AG10803 (cell line): ENCODE measurements around the gene WFDC8.

Experiments used
- DNase-seq: peaks from one replicate; pipeline ENCODE4 v3.0.0; 2010; ENCODE audit warnings: low read depth
- H3K4me3 ChIP-seq: 2 replicates; pipeline ENCODE4 v1.5.1; 2011; ENCODE audit warnings: mild to moderate bottlenecking, low read length, control low read depth
- TF ChIP-seq, protein P1 (sequence below): conservative IDR thresholded peaks from 2 replicates; pipeline ENCODE4 v1.5.1; 2011; ENCODE audit warnings: mild to moderate bottlenecking, low read length, control low read depth, inconsistent platforms

Gene WFDC8

DNA sequence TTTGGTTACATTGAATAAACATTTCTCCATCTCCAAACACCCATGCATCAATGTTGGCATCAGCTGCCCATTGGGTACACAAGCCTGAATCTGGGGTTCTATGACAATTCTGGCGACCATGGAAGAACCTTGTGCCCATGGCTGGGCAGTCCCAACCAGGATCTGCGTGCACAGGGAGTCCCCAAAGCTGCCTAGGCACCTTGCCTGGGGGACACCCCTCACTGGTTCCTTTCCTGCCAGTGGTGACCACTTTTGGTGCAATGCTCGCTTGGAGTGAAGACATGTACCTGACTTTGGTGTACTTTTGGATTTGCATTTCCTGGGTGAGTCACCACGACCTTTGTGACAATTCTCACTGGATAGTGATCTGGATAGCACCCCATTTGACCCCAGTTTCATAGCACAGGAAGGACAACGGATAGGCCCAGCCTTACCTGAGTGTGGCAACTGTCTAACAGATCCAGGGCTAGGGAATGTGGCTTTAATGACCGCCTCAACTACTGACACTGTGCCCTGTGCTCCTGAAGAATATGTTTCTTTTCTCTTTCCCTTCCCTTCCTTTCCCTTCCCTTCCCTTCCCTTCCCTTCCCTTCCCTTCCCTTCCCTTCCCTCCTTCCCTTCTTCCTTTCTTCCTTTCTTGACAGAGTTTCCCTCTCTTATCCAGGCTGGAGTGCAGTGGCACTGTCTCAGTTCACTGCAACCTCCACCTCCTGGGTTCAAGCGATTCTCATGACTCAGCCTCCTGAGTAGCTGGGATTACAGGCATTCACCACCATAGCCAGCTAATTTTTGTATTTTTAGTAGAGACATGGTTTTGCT lies 70.8 kb downstream of the WFDC8 start:
- no peak for DNase-seq
- no peak overlapping the region for H3K4me3 ChIP-seq
- TF ChIP-seq, protein P1, sequence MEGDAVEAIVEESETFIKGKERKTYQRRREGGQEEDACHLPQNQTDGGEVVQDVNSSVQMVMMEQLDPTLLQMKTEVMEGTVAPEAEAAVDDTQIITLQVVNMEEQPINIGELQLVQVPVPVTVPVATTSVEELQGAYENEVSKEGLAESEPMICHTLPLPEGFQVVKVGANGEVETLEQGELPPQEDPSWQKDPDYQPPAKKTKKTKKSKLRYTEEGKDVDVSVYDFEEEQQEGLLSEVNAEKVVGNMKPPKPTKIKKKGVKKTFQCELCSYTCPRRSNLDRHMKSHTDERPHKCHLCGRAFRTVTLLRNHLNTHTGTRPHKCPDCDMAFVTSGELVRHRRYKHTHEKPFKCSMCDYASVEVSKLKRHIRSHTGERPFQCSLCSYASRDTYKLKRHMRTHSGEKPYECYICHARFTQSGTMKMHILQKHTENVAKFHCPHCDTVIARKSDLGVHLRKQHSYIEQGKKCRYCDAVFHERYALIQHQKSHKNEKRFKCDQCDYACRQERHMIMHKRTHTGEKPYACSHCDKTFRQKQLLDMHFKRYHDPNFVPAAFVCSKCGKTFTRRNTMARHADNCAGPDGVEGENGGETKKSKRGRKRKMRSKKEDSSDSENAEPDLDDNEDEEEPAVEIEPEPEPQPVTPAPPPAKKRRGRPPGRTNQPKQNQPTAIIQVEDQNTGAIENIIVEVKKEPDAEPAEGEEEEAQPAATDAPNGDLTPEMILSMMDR, result no peak

DNA sequence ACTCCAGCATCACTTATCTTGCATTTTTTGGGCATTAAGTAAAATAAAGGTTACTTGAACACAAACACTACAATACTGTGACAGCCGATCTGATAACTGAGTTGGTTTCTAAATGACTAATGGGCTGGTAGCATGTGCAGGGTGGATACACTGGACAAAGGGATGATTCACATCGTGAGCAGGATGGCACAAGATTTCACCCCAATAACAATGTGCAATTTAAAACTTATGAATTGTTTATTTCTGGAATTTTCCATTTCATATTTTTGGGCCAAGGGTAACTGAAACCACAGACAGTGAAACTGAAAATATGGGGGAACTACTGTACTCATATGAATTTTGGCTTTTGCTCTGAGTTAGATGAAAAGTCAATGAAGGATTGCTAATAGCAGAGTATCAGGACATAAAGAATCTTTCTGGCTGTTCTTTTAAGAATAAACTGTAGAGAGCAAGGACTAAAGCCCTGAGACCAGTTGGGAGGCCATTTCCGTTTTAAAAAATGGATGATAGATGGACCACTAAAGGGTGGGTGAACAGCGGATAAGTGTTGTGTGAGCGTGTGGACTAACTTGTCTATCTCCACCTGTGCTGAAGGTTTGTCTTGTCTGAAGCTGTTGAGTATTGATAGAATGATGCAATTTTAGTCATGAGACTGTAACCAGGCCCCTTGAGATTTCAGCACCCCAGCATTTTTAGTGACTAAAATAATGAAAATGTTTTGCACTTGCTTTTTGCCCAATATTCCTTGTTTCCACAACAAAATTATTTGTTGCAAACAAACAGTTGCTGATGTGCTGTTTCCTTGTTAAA lies 71.9 kb downstream of the WFDC8 start:
- TF ChIP-seq, protein P1, result no peak
- no peak for DNase-seq
- H3K4me3 ChIP-seq, result no peak overlapping the region

DNA sequence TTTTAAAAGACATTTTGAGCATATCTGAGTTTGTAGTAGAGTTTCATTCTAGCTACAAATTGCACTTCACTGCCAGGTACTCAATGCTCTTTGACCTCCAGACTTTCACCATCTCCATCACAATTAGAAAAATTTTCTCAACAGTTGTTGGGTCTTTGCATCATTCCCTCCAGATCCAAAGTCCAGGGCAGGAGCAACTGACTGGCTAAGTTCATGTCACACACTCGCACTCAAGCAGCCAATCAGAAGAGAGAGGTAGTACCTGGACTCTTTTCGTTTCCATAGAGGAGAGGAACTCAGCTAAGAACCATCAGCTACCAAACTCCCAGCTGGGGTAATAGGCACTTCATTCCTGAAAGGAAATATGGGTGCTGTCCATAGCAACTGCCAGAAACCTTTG lies 72.7 kb downstream of the WFDC8 start:
- TF ChIP-seq, protein P1, result no peak

DNA sequence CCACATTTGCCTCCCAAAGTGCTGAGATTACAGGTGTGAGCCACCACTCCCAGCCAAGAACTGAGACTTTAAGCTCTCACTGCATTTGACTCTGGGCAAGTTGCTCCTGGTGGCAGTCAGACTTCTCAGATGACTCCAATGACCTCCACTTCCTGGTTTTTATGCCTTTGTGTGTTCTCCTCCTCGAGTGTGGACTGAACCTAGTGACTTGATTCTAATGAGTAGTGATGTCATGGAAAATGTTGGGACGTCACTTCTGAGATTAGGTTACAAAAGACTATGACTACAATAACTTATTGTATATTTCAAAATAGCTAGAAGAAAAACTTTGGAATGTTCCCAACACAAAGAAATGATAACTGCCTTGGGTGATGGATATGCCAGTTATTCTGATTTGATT lies 75.7 kb downstream of the WFDC8 start:
- TF ChIP-seq, protein P1, result no peak
- no peak overlapping the region for H3K4me3 ChIP-seq
- no peak for DNase-seq

More for the DNA sequence above, 72.7 kb downstream of the WFDC8 start:
- H3K4me3 ChIP-seq, result no peak overlapping the region
- DNase-seq, result no peak

DNA sequence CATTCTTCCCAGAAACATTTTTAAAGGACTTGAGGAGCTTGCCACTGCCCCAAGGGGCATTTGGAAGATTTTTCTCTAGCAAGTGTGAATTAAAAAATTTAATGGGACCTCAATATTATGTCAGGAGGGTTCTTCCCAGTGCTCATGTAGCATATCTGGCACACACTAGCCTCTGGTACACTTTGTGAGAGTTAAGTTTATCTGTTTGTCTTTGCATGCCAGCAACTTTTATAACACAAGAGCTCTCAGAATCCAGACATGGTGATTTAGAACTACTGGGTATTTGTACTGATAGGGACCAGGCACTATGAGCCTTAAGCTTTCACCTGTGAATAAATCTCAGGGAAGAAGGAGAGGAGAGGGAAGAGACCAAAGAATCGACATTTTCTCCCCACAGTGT lies 76.5 kb downstream of the WFDC8 start:
- TF ChIP-seq, protein P1, result no peak
- no peak overlapping the region for H3K4me3 ChIP-seq
- no peak for DNase-seq
